Esophagus squamous epithelium (tissue), 5 donors: ENCODE results near the gene SH3TC1. TPM values are rescaled to one million over a fixed set of nuclear protein-coding genes. Genes with fewer than 3 reads are reported as not detected.

Experiments used
- DNase-seq: peaks from one replicate; lab custom pipeline; 2025; lab: John Stamatoyannopoulos, UW
- H3K27ac ChIP-seq, 4 donors: fragments of 200-600 bp; sonication (generic); one replicate each; pipeline ENCODE4 v1.5.1; 2016 to 2019; ENCODE audit warnings: mild to moderate bottlenecking in 1 of 4
- H3K27me3 ChIP-seq, 4 donors: fragments of 200-600 bp; sonication (generic); 1 replicate in 3 of 4; 2 replicates in 1 of 4; pipeline versions ENCODE4 v1.5.1 to v1.6.0; 2017 to 2021; ENCODE audit warnings: antibody characterized with exemption in 1 of 4
- H3K36me3 ChIP-seq, 3 donors: fragments of 200-600 bp; sonication (generic); one replicate each; pipeline ENCODE4 v1.5.1; 2016 to 2019
- H3K4me1 ChIP-seq, 3 donors: fragments of 200-600 bp; sonication (generic); one replicate each; pipeline ENCODE4 v1.5.1; 2017 to 2019
- H3K4me3 ChIP-seq, 4 donors: fragments of 200-600 bp; sonication (generic); 1 replicate in 3 of 4; 2 replicates in 1 of 4; pipeline ENCODE4 v1.5.1; 2016 to 2019; ENCODE audit warnings: mild to moderate bottlenecking in 2 of 4, moderate library complexity in 1 of 4
- H3K9me3 ChIP-seq, 3 donors: fragments of 200-600 bp; sonication (generic); one replicate each; pipeline ENCODE4 v1.5.1; 2016 to 2019
- CTCF ChIP-seq, 6 experiments: fragments of 450-650 bp in 4 of 6; fragments of 200-600 bp in 2 of 6; sonication (generic) in 2 of 6; IDR thresholded peaks; one replicate each; pipeline ENCODE4 v1.5.1; 2016 to 2019; ENCODE audit warnings: antibody characterized with exemption in 6 of 6, mild to moderate bottlenecking in 4 of 6, moderate library complexity in 4 of 6
- POLR2A ChIP-seq, 4 donors: fragments of 450-650 bp; IDR thresholded peaks; one replicate each; pipeline ENCODE4 v1.6.1; 2017; ENCODE audit warnings: antibody characterized with exemption in 4 of 4, mild to moderate bottlenecking in 4 of 4, moderate library complexity in 3 of 4
- WGBS, 2 donors: methylation state at CpG; one replicate each; pipeline ENCODE4 v1.1.5; 2018; 5-methylcytosine and 5-hydroxymethylcytosine counted together
- intact Hi-C: fragments of 100-400 bp; cut with DNase I; formaldehyde crosslinking; loops from one replicate; pipeline ENCODE4 v1.15.0; 2022
- total RNA-seq, 4 donors: library from RNA; depleted of rRNA; stranded (reverse); fragments of >200 nt; gene quantifications; one replicate each; pipeline ENCODE4 v1.1.0, GENCODE V29; 2016
- donor health status: DM: yes; HTN: yes; CAD: no.

The SH3TC1 gene
- total RNA-seq, 4 donors from 2014 or later: 24.6 to 31.2 (median 27.1) TPM

DNA sequence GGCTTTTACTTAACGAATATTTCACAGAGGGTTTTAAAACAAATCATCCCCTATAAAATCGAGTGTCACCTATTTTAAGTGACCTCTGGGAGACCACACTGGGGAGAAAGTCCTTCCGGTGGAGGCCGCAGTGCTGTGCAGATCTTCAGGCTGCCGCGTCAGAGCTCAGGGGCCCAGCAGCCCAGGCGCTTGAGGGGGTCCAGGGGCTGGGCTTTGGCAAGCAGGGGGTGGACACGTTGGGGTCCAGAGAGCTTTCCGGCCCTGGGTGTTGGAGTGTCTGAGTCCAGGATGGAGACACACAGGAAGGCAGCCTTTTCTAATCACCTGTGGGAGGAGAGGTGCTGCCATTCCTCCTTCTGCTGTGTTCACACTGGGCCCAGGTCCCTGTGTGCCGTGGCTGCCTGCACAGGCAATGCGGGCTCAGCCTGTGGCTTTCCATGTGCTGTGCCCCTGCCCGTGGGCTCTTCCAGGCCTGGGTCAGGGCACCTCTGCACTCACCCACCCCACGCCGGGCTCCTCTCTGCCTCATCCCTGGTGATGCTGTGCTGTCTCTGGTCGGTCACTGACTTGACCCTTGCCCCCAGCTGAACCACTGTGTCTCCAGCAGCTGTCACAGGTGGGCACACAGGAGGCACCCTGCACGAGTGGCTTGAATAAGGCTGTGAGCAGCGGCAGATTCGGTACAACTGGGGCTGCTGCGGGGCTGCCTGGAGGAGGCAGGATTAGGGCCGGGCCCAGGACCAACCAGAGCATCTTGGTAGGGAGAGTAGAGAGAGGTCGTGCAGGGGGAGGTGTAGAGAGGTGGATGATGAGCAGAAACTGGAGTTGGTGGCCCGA lies 80.4 kb downstream of the SH3TC1 start:
- 75 to 88% methylated on average over 11 to 14 of the region's 22 CpGs for WGBS, 2 donors
- Histone ChIP-seq H3K9me3 (no peaks in the 10 kb centered on the region), H3K4me3 (no peak overlapping the region), H3K36me3 (no peaks in the 10 kb centered on the region), H3K4me1 (peaks cover 8 to 69% (median 36%) of the 10 kb centered on the region in 3 donors), H3K27me3 (no peaks in the 10 kb centered on the region), H3K27ac (peak overlapping the region in 1 of 4 donors; percentile 42)
- intact Hi-C loops: no loop called here
- TF ChIP-seq POLR2A (IDR thresholded peaks at IDR 0.05): no peak
- no peak for TF ChIP-seq CTCF (IDR thresholded peaks at IDR 0.05)
- DNase-seq: no peak

DNA sequence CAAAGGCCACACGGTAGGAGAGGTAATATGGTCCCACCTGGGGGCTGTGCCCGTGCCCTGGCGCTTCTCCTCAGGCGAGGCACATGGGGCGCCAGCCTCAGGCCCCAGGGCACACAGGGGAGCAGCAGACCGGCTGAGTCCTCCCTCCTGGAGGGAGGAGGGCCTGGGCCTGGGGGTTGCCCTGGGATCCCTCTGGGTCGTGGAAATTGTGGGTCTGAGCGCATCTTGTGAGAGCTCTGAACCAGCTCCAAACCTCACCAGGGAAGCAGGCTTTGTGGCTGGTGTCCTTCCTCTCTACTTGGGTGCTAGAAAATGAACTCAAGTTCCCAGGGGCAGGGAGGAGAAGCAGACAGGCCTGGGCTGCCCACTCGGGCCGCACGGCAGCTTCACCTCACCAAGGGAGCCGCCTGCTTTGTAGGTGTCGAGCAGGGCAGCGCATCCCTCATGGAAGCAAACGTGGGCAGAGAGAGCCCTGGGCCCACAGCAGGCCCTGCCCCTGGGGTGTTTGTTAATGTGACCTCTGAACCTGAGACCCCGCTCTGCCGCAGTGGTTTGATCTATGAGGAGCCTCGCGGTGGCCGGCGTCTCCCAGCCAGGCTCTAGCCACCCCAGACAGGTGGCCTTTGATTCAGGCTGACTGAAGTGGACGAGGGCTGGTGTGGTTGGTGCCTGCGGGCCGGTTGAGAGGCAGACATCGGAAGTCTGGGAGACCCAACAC lies 81.2 kb downstream of the SH3TC1 start:
- WGBS, 2 donors: 81 to 96% methylated on average over 7 to 13 of the region's 25 CpGs
- intact Hi-C loops: no loop called here
- Histone ChIP-seq H3K9me3 (no peaks in the 10 kb centered on the region), H3K27me3 (no peaks in the 10 kb centered on the region), H3K27ac (peak overlapping the region in 2 of 4 donors; percentile 42 to 61), H3K36me3 (no peaks in the 10 kb centered on the region), H3K4me3 (no peak overlapping the region), H3K4me1 (peaks cover 8 to 61% (median 33%) of the 10 kb centered on the region in 3 donors)
- no peak for DNase-seq
- TF ChIP-seq CTCF (IDR thresholded peaks at IDR 0.05) (no peak), POLR2A (IDR thresholded peaks at IDR 0.05) (no peak)

DNA sequence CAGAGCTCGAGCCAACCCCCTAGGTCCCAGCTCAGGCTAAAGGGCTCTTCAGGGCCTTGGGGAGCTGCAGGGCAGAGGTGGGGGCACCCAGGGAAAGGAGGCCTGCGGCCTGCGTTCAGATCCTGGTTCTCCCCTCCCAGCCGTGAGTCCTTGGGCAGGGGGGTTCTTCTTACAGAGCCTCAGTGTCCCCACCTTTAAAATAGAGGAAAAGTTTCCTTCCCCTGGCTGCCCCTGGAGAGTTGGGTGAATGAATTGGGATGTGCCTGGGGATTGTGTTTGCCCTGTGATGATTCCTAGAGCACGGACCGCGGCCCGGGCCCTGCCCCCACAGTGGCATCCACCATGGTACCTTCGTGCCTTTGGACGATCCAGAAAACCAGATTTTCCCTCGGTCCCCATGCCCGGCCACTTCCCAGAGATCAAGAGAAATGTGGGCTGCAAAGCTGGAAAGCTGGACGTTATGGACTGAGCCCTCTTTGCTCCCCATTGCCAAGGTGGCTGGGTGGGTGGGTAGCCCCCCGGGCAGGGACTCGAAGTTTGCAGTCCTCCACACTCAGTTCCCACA lies 81.9 kb downstream of the SH3TC1 start:
- no peak for DNase-seq
- Histone ChIP-seq H3K36me3 (no peaks in the 10 kb centered on the region), H3K9me3 (no peaks in the 10 kb centered on the region), H3K27ac (peak overlapping the region in 2 of 4 donors; percentile 42 to 61), H3K4me1 (peaks cover 8 to 54% (median 27%) of the 10 kb centered on the region in 3 donors), H3K27me3 (no peaks in the 10 kb centered on the region), H3K4me3 (no peak overlapping the region)
- intact Hi-C loops: no loop called here
- no peak for TF ChIP-seq CTCF (IDR thresholded peaks at IDR 0.05)
- no peak for TF ChIP-seq POLR2A (IDR thresholded peaks at IDR 0.05)
- 80 to 88% methylated on average over 2 to 11 of the region's 15 CpGs for WGBS, 2 donors

GRCh38 chr4:8281519-8282133 lies 82.5 kb downstream of the SH3TC1 start:
- peak overlapping the region in 3 of 4 donors; percentile 32 to 61 (median 42) for H3K27ac ChIP-seq
- peaks cover 3 to 48% (median 21%) of the 10 kb centered on the region in 3 donors for H3K4me1 ChIP-seq
- 30 to 38% methylated on average over 2 to 5 of the region's 19 CpGs for WGBS, 2 donors
- no peaks in the 10 kb centered on the region for H3K36me3 ChIP-seq
- H3K9me3 ChIP-seq: no peaks in the 10 kb centered on the region
- H3K27me3 ChIP-seq: no peaks in the 10 kb centered on the region
- H3K4me3 ChIP-seq: no peak overlapping the region
- no peak for DNase-seq
- TF ChIP-seq POLR2A (IDR thresholded peaks at IDR 0.05): no peak
- TF ChIP-seq CTCF (IDR thresholded peaks at IDR 0.05): no peak
- intact Hi-C loops: no loop called here
